Activated CD8-positive, alpha-beta memory T cell treated with anti-CD3 and anti-CD28 coated beads, Interleukin-2, amount 50 U/mL, for 24 hours (primary cell): ENCODE data around the gene BMP6.

ENCODE experiments used
- DNase-seq: peaks from one replicate; pipeline ENCODE4 v3.0.0-alpha.2; 2020; ENCODE audit errors: extremely low read depth

Gene BMP6

DNA sequence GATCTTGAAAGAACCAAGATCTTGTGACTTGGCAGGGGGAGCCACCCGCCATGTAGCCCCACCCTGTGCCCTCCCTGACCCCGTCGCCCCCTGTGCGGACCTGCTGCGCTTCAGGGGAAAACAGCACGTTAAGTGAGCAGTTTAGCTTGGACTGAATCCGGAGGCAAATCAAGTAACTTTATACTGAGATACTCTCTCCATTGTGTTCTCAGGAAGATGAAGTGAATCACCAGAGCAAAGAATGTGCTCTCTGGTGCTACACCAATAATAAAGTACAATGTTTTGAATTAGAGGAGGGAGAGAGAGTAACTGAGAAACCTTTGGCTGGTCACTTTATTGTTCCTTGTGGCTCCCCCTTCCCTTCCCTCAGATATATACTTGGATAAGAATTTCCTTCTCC is 101.2 kb downstream of the BMP6 start:
- DNase-seq: no peak

DNA sequence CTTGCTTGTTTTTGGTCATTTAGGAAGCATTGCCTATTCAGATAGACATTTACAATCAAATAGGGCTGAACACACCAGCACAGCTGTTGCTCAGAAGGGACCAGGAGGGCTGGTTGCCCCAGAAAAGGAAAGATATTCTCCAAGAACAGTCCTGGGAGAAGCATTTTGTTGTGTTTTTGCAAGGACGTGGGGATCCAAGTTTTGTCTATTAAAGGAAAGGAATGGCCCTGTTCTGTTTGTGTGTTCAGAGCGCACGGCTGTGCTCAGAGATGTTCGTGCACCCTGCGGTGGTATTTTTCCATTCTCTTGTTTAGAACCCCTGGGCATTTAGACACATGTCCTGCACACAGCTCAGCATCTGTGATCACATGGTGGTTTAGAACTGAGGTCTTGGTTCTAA is 102.2 kb downstream of the BMP6 start:
- DNase-seq: no peak

DNA sequence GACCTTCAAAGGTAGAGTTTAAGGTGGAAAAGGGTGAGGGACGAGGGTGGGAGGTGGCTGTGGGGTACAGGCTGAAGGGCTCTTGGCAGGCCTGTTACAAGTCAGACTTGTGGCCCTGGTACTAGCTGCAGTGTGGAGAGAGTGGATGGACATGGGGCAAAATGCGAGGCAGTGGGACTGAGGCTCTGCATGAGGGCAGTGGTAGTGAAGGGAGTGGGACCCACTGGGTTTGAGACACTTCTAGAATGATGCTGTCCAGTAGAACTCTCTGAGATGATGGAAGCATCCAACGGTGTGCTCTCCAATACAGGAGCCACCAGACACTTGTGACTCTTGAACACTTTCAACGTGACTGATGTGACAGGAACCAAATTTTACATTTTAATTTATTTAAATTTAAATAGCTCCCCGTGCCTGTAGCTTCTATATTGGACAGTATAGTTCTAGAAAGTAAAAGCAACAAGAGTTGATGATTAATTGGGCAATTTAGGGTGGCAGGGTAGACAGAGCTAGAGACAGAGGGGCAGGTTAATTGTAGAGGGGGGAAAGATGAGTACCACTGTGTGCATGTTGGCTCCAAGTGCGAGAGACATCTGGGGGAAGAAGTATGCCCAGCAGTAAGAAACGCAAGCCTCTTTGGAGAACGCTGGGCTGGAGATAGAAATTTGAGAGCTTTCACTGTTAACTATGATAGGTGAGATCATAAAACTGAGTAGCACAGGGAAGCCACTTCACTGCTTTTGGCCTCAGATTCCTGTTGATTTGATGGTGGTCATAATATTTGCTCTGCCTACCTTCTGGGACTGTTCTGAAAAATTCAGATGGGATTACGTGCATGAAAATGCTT is 107.2 kb downstream of the BMP6 start:
- no peak for DNase-seq

- DNase-seq: no peak
Observed at GRCh38 chr6:7833751-7834070, 107.8 kb downstream of the BMP6 start.

DNA sequence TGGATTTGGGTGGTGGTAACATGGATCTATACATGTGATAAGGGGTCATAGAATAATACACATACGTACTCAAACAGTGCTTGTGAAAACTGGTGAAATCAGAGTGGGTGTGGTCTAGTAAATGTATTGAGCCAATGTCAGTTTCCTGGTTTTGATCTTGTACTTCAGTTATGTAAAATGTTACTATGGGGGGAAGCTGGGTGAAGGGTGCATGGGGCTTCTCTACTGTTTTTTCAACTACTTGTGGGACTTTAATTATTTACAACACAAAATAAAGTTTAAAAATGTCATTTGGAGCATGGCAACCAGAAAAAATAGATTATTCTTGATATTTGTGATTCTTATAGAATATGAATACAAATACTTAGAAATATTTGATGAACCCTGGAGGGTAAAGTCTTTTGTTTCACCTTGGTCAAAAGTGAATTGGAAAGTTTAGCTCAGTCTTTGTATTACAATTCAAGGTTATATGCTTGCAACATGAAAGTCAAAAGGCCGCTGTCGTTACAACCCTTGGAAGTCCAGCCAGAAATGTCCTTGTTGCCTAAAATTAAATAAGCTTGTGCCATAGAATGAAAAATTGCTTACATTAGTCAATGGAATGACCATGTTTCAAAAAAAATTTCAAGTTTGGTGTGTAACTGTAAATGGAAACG is 110.6 kb downstream of the BMP6 start:
- DNase-seq: no peak

GRCh38 chr6:7841781-7842468 is 116.0 kb downstream of the BMP6 start:
- DNase-seq: no peak

GRCh38 chr6:7846966-7847818 is 121.3 kb downstream of the BMP6 start:
- no peak for DNase-seq

DNA sequence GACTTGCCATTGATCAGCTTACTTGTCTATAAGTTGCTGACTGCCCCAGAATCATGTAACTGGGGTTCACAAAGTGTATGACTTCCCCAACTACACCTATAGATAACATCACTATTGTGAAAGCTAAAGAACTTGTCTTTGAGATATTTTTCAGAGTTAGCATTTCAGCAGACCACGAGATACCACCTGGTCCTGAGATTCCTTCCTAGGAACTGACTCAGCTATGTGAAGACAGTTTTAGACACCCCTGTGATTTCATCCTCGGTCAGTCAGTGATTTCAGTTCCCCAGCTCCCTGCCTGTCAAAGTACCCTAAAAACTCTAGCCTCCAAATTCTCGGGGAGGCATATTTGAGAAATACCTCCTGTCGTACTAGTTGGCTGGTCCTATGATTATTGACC is 122.3 kb downstream of the BMP6 start:
- DNase-seq: no peak

GRCh38 chr6:7851780-7852179 is 125.9 kb downstream of the BMP6 start:
- no peak for DNase-seq

DNA sequence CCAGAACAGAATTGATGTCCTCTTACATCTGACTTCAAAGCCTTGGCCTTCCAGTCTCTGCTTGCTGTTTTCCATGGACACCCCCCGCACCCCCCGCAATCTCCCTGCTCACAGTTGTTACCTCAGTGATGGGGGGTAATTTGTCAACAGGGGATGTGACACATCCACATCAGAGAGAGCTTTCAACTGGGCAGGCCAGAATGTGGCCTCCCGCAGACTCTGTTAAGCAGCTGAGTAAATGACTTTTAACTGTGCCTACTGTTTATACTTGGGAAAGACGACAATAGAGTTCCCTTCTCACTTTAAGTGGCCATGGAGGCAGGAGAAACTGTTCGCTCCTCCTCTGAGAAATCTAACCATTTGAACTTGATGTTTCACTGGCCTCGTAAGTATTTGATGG is 133.7 kb downstream of the BMP6 start:
- no peak for DNase-seq

- DNase-seq: no peak
Observed at GRCh38 chr6:7865781-7866180, 139.9 kb downstream of the BMP6 start.

DNA sequence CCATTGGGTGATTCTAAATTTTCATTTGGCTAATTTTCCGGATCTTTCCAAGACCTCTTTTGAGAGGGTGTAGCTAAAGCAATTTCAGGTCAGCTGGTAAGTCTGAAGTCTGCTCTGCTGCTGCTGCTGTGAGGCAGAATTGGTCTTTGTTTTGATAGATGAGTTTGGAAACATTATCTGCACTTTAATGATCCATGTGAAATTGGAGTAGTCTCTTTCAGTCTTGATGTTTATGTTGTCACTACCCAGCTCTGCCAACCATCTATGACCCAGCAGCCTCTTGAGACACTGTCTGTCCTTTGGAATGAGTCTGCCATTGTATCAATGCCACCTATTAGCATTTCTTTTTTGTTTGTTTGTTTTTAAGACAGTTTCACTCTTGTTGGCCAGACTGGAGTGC is 140.6 kb downstream of the BMP6 start:
- DNase-seq: no peak

DNA sequence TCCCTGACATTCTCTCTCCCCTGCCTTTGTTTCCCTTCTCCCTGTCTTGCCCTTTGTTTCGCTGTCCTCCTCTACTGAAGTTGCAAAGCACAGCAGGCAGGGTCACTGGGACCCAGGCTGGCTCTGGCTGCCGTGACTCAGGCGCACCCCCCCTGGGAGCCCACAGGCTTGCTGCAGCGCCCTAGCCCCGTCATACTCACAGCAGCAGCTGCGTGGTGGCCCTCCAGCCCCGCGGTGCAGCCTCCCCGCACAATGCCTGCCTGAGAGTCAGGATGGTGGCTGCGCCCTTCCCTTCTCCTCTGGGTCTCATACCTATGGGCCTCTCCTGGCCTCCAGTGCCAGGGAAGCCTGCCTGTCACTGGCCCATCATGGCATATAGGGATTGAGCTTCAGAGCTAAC is 143.0 kb downstream of the BMP6 start:
- DNase-seq: no peak

GRCh38 chr6:7878401-7878964 is 152.6 kb downstream of the BMP6 start:
- DNase-seq: no peak

DNA sequence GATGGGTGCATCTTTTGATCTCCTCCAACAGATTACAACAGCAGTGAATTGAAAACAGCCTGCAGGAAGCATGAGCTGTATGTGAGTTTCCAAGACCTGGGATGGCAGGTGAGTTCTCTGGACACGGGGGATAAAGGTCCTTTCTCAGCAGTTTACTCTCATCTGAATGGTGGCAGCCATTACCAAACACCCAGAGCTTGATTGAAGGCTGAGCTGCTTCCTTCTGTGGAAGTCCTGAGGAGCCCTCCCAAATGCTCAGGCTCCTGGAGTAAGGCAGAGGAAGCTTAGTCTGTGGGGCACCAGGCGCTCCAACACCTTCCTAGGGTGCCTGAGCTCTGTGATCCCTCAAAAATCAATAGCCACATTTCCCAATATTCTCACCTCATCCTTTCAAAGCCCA is 153.1 kb downstream of the BMP6 start:
- no peak for DNase-seq

GRCh38 chr6:7879579-7879978 is 153.7 kb downstream of the BMP6 start:
- no peak for DNase-seq

DNA sequence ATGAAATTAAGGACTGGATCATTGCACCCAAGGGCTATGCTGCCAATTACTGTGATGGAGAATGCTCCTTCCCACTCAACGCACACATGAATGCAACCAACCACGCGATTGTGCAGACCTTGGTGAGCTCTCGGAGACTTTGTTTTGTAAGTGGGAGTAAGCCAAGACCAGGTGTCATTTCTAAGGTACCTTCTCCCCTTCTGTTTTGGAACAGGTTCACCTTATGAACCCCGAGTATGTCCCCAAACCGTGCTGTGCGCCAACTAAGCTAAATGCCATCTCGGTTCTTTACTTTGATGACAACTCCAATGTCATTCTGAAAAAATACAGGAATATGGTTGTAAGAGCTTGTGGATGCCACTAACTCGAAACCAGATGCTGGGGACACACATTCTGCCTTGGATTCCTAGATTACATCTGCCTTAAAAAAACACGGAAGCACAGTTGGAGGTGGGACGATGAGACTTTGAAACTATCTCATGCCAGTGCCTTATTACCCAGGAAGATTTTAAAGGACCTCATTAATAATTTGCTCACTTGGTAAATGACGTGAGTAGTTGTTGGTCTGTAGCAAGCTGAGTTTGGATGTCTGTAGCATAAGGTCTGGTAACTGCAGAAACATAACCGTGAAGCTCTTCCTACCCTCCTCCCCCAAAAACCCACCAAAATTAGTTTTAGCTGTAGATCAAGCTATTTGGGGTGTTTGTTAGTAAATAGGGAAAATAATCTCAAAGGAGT is 154.2 kb downstream of the BMP6 start:
- DNase-seq: no peak

- DNase-seq: no peak
Observed at GRCh38 chr6:7880718-7881107, 154.8 kb downstream of the BMP6 start.

- no peak for DNase-seq
Observed at GRCh38 chr6:7881765-7882500, 156.0 kb downstream of the BMP6 start.

GRCh38 chr6:7882505-7883257 is 156.8 kb downstream of the BMP6 start:
- DNase-seq: no peak
